ENCODE results near the gene PRDM2. TPM values are rescaled to one million over a fixed set of nuclear protein-coding genes. Genes with fewer than 3 reads are reported as not detected.
A peak's percentile ranks its signal among the peaks of the same experiment; 100 is the strongest.

The PRDM2 gene
- total RNA-seq, 1 donor from 2014 or later: 88.3 TPM

- Mint-ChIP-seq H3K9me3 (ENCODE audit: unreplicated experiment) (peaks cover 6% of the 10 kb centered on the region), H3K4me1 (ENCODE audit: low read depth, unreplicated experiment) (peaks cover 36% of the 10 kb centered on the region), H3K36me3 (ENCODE audit: unreplicated experiment) (no peaks in the 10 kb centered on the region), H3K27ac (ENCODE audit: unreplicated experiment) (no peak overlapping the region), H3K4me3 (ENCODE audit: unreplicated experiment) (no peak overlapping the region), H3K27me3 (ENCODE audit: unreplicated experiment) (peaks cover 4% of the 10 kb centered on the region)
- DNase-seq: no peak
- no peak for TF ChIP-seq CTCF (IDR thresholded peaks at IDR 0.05; ENCODE audit: partially characterized antibody, unreplicated experiment)
Observed at GRCh38 chr1:13766592-13767564, 66.9 kb downstream of the PRDM2 start.

GRCh38 chr1:13769212-13769611 is 69.2 kb downstream of the PRDM2 start:
- no peak for DNase-seq
- Mint-ChIP-seq H3K4me3 (ENCODE audit: unreplicated experiment) (no peak overlapping the region), H3K27ac (ENCODE audit: unreplicated experiment) (peak overlapping the region; percentile 62), H3K36me3 (ENCODE audit: unreplicated experiment) (no peaks in the 10 kb centered on the region), H3K27me3 (ENCODE audit: unreplicated experiment) (peaks cover 2% of the 10 kb centered on the region), H3K9me3 (ENCODE audit: unreplicated experiment) (peaks cover 3% of the 10 kb centered on the region), H3K4me1 (ENCODE audit: low read depth, unreplicated experiment) (peaks cover 30% of the 10 kb centered on the region)
- no peak for TF ChIP-seq CTCF (IDR thresholded peaks at IDR 0.05; ENCODE audit: partially characterized antibody, unreplicated experiment)

- Mint-ChIP-seq H3K27ac (ENCODE audit: unreplicated experiment) (no peak overlapping the region), H3K27me3 (ENCODE audit: unreplicated experiment) (peaks cover 2% of the 10 kb centered on the region)
Observed at GRCh38 chr1:13769830-13770229, 69.8 kb downstream of the PRDM2 start.

GRCh38 chr1:13770743-13771142 is 70.8 kb downstream of the PRDM2 start:
- no peak overlapping the region for H3K4me3 Mint-ChIP-seq (ENCODE audit: unreplicated experiment)
- H3K27me3 Mint-ChIP-seq (ENCODE audit: unreplicated experiment): peaks cover 2% of the 10 kb centered on the region
- no peak for TF ChIP-seq CTCF (IDR thresholded peaks at IDR 0.05; ENCODE audit: partially characterized antibody, unreplicated experiment)
- no peak overlapping the region for H3K27ac Mint-ChIP-seq (ENCODE audit: unreplicated experiment)
- H3K4me1 Mint-ChIP-seq (ENCODE audit: low read depth, unreplicated experiment): peaks cover 24% of the 10 kb centered on the region
- H3K36me3 Mint-ChIP-seq (ENCODE audit: unreplicated experiment): no peaks in the 10 kb centered on the region
- H3K9me3 Mint-ChIP-seq (ENCODE audit: unreplicated experiment): peaks cover 3% of the 10 kb centered on the region
- DNase-seq: no peak

More at GRCh38 chr1:13769830-13770229, 69.8 kb downstream of the PRDM2 start:
- no peaks in the 10 kb centered on the region for H3K36me3 Mint-ChIP-seq (ENCODE audit: unreplicated experiment)
- DNase-seq: no peak
- TF ChIP-seq CTCF (IDR thresholded peaks at IDR 0.05; ENCODE audit: partially characterized antibody, unreplicated experiment): no peak
- H3K9me3 Mint-ChIP-seq (ENCODE audit: unreplicated experiment): peaks cover 3% of the 10 kb centered on the region
- peaks cover 28% of the 10 kb centered on the region for H3K4me1 Mint-ChIP-seq (ENCODE audit: low read depth, unreplicated experiment)
- H3K4me3 Mint-ChIP-seq (ENCODE audit: unreplicated experiment): no peak overlapping the region

GRCh38 chr1:13771745-13772144 is 71.8 kb downstream of the PRDM2 start:
- no peak for DNase-seq
- Mint-ChIP-seq H3K27ac (ENCODE audit: unreplicated experiment) (no peak overlapping the region), H3K4me1 (ENCODE audit: low read depth, unreplicated experiment) (peaks cover 18% of the 10 kb centered on the region), H3K36me3 (ENCODE audit: unreplicated experiment) (no peaks in the 10 kb centered on the region), H3K9me3 (ENCODE audit: unreplicated experiment) (peaks cover 3% of the 10 kb centered on the region), H3K27me3 (ENCODE audit: unreplicated experiment) (no peaks in the 10 kb centered on the region), H3K4me3 (ENCODE audit: unreplicated experiment) (peak overlapping the region; percentile 50)
- no peak for TF ChIP-seq CTCF (IDR thresholded peaks at IDR 0.05; ENCODE audit: partially characterized antibody, unreplicated experiment)

Measured in glutamatergic neuron (in vitro differentiated cells).